Retinal pigment epithelial cell (primary cell): ENCODE results near the gene PPP1R3G.

Source experiments
- DNase-seq: peaks from one replicate; pipeline ENCODE4 v3.0.0-alpha.2; 2010; ENCODE audit warnings: low read depth
- H3K4me3 ChIP-seq: 2 replicates; pipeline ENCODE4 v1.5.1; 2011; ENCODE audit warnings: mild to moderate bottlenecking, low read length, control low read depth, moderate library complexity
- TF ChIP-seq, protein P1 (sequence below): conservative IDR thresholded peaks from 2 replicates; pipeline ENCODE4 v1.5.1; 2011; ENCODE audit warnings: low read depth, low read length, control low read depth, inconsistent platforms

PPP1R3G gene

DNA sequence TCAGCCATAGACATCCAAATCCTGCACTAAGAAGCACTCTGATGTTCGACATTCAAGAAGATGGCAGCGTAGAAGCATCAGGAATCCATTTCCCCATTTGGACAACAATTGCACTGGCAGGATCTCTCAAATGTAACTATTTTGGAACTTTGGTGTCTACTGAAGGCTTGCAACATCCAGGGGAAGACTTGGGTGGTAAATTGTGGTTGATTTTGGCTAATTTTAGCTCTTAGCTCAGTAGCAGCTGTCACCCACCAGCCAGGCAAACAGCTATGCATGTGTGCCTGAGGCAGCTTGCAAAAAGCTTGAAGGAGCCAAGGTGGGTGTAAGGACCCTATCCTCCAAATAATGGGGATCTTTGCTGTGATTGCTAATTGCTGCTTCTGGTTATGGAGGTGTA, 35.1 kb upstream of the PPP1R3G start:
- TF ChIP-seq, protein P1, sequence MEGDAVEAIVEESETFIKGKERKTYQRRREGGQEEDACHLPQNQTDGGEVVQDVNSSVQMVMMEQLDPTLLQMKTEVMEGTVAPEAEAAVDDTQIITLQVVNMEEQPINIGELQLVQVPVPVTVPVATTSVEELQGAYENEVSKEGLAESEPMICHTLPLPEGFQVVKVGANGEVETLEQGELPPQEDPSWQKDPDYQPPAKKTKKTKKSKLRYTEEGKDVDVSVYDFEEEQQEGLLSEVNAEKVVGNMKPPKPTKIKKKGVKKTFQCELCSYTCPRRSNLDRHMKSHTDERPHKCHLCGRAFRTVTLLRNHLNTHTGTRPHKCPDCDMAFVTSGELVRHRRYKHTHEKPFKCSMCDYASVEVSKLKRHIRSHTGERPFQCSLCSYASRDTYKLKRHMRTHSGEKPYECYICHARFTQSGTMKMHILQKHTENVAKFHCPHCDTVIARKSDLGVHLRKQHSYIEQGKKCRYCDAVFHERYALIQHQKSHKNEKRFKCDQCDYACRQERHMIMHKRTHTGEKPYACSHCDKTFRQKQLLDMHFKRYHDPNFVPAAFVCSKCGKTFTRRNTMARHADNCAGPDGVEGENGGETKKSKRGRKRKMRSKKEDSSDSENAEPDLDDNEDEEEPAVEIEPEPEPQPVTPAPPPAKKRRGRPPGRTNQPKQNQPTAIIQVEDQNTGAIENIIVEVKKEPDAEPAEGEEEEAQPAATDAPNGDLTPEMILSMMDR, result no peak
- H3K4me3 ChIP-seq, result no peak overlapping the region
- no peak for DNase-seq

DNA sequence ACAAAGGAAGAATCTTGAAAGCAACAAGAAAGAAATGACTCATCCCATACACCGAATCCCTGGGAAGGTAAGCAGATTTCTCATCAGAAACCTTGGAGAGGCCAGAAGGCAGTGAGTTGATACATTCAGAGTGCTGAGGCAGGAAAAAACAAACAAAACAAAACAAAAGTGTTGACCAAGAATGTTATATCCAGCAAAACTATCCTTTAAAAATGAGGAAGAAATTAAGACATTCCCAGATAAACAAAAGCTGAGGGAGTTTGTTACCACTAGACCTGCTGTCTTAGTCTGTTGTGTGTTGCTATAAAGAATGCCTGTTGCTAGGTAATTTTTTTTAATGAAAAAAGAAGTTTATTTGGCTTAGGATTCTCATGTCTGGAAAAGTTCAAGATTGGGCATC, 33.7 kb upstream of the PPP1R3G start:
- TF ChIP-seq, protein P1, result no peak
- H3K4me3 ChIP-seq, result no peak overlapping the region
- DNase-seq, result no peak

- no peak overlapping the region for H3K4me3 ChIP-seq
- DNase-seq, result no peak
- TF ChIP-seq, protein P1, result no peak
Observed at GRCh38 chr6:5053038-5053437, 32.1 kb upstream of the PPP1R3G start.

- no peak overlapping the region for H3K4me3 ChIP-seq
- TF ChIP-seq, protein P1, result no peak
- no peak for DNase-seq
Observed at GRCh38 chr6:5053864-5054244, 31.3 kb upstream of the PPP1R3G start.

GRCh38 chr6:5054245-5054873, 30.8 kb upstream of the PPP1R3G start:
- TF ChIP-seq, protein P1, result no peak
- H3K4me3 ChIP-seq, result no peak overlapping the region
- DNase-seq, result no peak

- no peak for DNase-seq
- TF ChIP-seq, protein P1, result no peak
- no peak overlapping the region for H3K4me3 ChIP-seq
Observed at GRCh38 chr6:5055118-5055517, 30.0 kb upstream of the PPP1R3G start.

DNA sequence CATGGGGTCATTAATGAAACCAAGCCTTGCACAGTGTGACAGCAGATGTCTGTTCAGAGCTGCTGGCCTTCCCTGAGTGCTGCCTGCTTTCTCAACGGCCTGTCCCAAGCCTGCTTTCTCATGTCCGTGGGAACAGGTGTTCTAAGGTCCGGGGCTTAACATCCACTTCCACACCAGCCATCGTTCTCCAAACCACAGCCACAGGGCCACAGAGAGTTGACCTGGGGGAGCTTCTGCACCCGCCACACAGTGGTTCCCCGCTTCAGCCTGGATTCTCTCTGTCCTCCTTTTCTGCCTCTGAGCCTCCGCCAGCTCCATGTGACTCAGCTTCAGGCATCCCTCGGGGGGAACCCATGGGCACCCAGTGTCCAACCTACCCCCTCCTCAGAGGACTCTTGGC, 26.9 kb upstream of the PPP1R3G start:
- no peak for DNase-seq
- H3K4me3 ChIP-seq, result no peak overlapping the region
- TF ChIP-seq, protein P1, result no peak
